Astrocyte (in vitro differentiated cells and primary cell): Measurements from ENCODE around the gene EIF5A.

Source experiments
- CTCF ChIP-seq: IDR thresholded peaks from 2 replicates; pipeline ENCODE4 v1.5.1; 2011; ENCODE audit warnings: low read depth, mild to moderate bottlenecking, inconsistent platforms, low read length, moderate library complexity; ENCODE audit not compliant: insufficient read depth
- EZH2 ChIP-seq: IDR thresholded peaks from 2 replicates; pipeline ENCODE4 v1.6.1; 2012; ENCODE audit warnings: mild to moderate bottlenecking, low read length, inconsistent platforms; ENCODE audit not compliant: insufficient read depth

GRCh38 chr17:7329374-7329996 is 22.1 kb downstream of the EIF5A start:
- TF ChIP-seq CTCF = no peak
- TF ChIP-seq EZH2 = no peak
